ENCODE measurements around the gene TAOK3. TPM values are rescaled to one million over a fixed set of nuclear protein-coding genes. Genes with fewer than 3 reads are reported as not detected.
A peak's percentile ranks its signal among the peaks of the same experiment; 100 is the strongest.

TAOK3 gene
- total and polyA plus RNA-seq, 2 of the 8 experiments (the other 6 are each of a cell fraction or from before 2014, with no cell fraction given) = 5.2 to 9.3 TPM

DNA sequence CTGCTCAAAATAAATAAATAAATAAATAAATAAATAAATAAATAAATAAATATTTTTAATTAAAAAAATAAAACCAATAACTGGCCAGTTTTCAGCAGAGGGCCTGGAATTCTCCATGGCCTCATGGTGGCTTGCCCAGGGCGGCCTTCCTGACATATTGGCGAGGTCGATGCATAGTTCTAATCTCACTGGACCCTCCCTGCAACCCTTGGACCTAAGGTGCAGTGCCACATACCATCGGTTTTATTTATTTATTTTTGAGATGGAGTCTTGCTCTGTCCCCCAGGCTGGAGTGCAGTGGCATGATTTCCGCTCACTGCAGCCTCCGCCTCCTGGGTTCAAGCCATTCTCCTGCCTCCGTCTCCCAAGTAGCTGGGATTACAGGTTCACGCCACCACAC lies 265.0 kb downstream of the TAOK3 start:
- Histone ChIP-seq H4K20me1 (replicated peaks in 1 of 2; ENCODE audit: control insufficient read depth in 1 of 2, insufficient read depth in 2 of 2, low read length in 2 of 2) (no peaks in the 10 kb centered on the region), H3K79me2 (ENCODE audit: control insufficient read depth in 1 of 2, insufficient read depth in 2 of 2, low read length in 2 of 2) (peaks cover 0 to 10% of the 10 kb centered on the region in 2 experiments; a peak in 3 of 4 replicates), H3K23me2 (ENCODE audit: low read depth, low read length) (peaks cover 3% of the 10 kb centered on the region; the same call in 1 of the 2 replicates), H3K4me3 (ENCODE audit: extremely low read depth in 1 of 4, insufficient read depth in 2 of 4, low read depth in 3 of 4, low read length in 4 of 4) (no peak overlapping the region), H2BK120ac (replicated peaks; ENCODE audit: low read depth, low read length) (peak overlapping the region; percentile 72), H4K8ac (ENCODE audit: extremely low read depth, insufficient read depth, low read length) (no peak overlapping the region), H3K27ac (ENCODE audit: low read depth, low read length) (no peak overlapping the region), H3K56ac (replicated peaks; ENCODE audit: insufficient read length, low read depth, low read length) (no peak overlapping the region), H3K79me1 (ENCODE audit: low read depth, low read length) (no peaks in the 10 kb centered on the region), H3K14ac (ENCODE audit: insufficient read length) (no peak overlapping the region), H2BK12ac (ENCODE audit: low read depth, low read length) (0 out of 2 replicates have a peak overlapping the region, but pooled peaks have one; percentile 35), H2BK15ac (ENCODE audit: low read length) (no peak overlapping the region), H4K91ac (replicated peaks; ENCODE audit: insufficient read length, low read length) (no peak overlapping the region), H2BK5ac (ENCODE audit: low read depth, low read length) (no peak overlapping the region), H3K4ac (replicated peaks; ENCODE audit: insufficient read length, low read depth, low read length) (no peak overlapping the region), H3K36me3 (ENCODE audit: control insufficient read depth in 2 of 4, insufficient read depth in 4 of 4, low read length in 3 of 4) (no peaks in the 10 kb centered on the region), H3K9ac (replicated peaks in 1 of 4; ENCODE audit: extremely low read depth in 1 of 4, low read depth in 3 of 4, low read length in 3 of 4) (no peak overlapping the region), H2AFZ (ENCODE audit: low read length) (no peak overlapping the region), H3K27me3 (replicated peaks in 1 of 4; ENCODE audit: control insufficient read depth in 3 of 4, extremely low read depth in 1 of 4, insufficient read depth in 3 of 4, low read length in 3 of 4) (no peaks in the 10 kb centered on the region), H2AK5ac (ENCODE audit: low read depth, low read length) (no peak overlapping the region), H3K9me3 (ENCODE audit: insufficient read depth in 2 of 2, low read depth in 1 of 2, low read length in 1 of 2) (no peaks in the 10 kb centered on the region), H3K23ac (ENCODE audit: insufficient read length) (no peak overlapping the region), H3K18ac (ENCODE audit: extremely low read depth, low read length) (no peak overlapping the region), H4K5ac (ENCODE audit: insufficient read length, low read depth, low read length) (no peak overlapping the region), H2BK20ac (ENCODE audit: low read length) (no peak overlapping the region), H3K4me1 (replicated peaks in 1 of 4; ENCODE audit: control insufficient read depth in 3 of 4, insufficient read depth in 4 of 4, low read length in 3 of 4) (no peaks in the 10 kb centered on the region; a peak in 1 of 7 replicates), H3K4me2 (ENCODE audit: insufficient read depth in 1 of 2, low read depth in 2 of 2, low read length in 2 of 2) (no peak overlapping the region)
- ChIA-PET CTCF (ENCODE audit: partially characterized antibody) (interaction anchor here (0.6 to 1.9 kb wide), 3 partner anchors 10 to 18 kb away, joined by 3 to 6 read pairs (median 4); no protein-coding TSS in a partner anchor), POLR2A (ENCODE audit: partially characterized antibody) (interaction anchor here (1.1 to 3.5 kb wide), 7 partner anchors 9 to 44 kb away, joined by 3 to 14 read pairs (median 5); no protein-coding TSS in a partner anchor)
- FAIRE-seq = no peak
- TF ChIP-seq ZNF274 (IDR thresholded peaks at IDR 0.05; ENCODE audit: borderline replicate concordance, extremely low read depth, low read length) (no peak), KDM5A (IDR thresholded peaks at IDR 0.05; ENCODE audit: low read length) (no peak), PHF8 (conservative IDR thresholded peaks at IDR 0.05; ENCODE audit: low read depth, low read length) (no peak), GTF2F1 (IDR thresholded peaks at IDR 0.05; ENCODE audit: borderline replicate concordance, low read depth, low read length) (no peak), SP2 (IDR thresholded peaks at IDR 0.05; ENCODE audit: low read length) (no peak), NANOG (IDR thresholded peaks at IDR 0.05; ENCODE audit: insufficient read depth, low read depth, low read length, poor library complexity, severe bottlenecking) (no peak), NRF1 (IDR thresholded peaks at IDR 0.05; ENCODE audit: low read depth, low read length) (no peak), CHD1 (IDR thresholded peaks at IDR 0.05; ENCODE audit: low read depth, low read length) (no peak), TAF1 (IDR thresholded peaks at IDR 0.05; ENCODE audit: low read depth, low read length) (no peak), RFX5 (IDR thresholded peaks at IDR 0.05; ENCODE audit: borderline replicate concordance, low read depth, low read length) (no peak), JUN (IDR thresholded peaks at IDR 0.05; ENCODE audit: low read depth, low read length) (no peak), YY1 (IDR thresholded peaks at IDR 0.05; ENCODE audit: low read depth, low read length) (no peak), BACH1 (IDR thresholded peaks at IDR 0.05; ENCODE audit: low read length) (no peak), TEAD4 (IDR thresholded peaks at IDR 0.05; ENCODE audit: low read depth, low read length) (no peak)
- DNase-seq (ENCODE audit: low read depth in 1 of 2, low spot score in 2 of 2) = no peak
- WGBS, 2 experiments (ENCODE audit: extremely low coverage in 1 of 2, insufficient coverage in 1 of 2, insufficient read length in 1 of 2, insufficient replicate concordance in 2 of 2, low coverage in 1 of 2, low lambda C conversion rate in 2 of 2, missing lambda C conversion rate in 1 of 2) = 94% methylated on average over 8 of the region's 8 CpGs; no CpG with 5 or more reads in 1 of the 2 experiments
